Measurements from ENCODE around the gene RASGEF1C. TPM values are rescaled to one million over a fixed set of nuclear protein-coding genes. Genes with fewer than 3 reads are reported as not detected.
A peak's percentile ranks its signal among the peaks of the same experiment; 100 is the strongest.

The RASGEF1C gene
- polyA plus RNA-seq (2014; cell fraction: cytosol; rRNA removed) = not detected in 2 replicates
- polyA plus RNA-seq (2014; cell fraction: nucleus; rRNA removed) = not detected in 2 replicates

DNA sequence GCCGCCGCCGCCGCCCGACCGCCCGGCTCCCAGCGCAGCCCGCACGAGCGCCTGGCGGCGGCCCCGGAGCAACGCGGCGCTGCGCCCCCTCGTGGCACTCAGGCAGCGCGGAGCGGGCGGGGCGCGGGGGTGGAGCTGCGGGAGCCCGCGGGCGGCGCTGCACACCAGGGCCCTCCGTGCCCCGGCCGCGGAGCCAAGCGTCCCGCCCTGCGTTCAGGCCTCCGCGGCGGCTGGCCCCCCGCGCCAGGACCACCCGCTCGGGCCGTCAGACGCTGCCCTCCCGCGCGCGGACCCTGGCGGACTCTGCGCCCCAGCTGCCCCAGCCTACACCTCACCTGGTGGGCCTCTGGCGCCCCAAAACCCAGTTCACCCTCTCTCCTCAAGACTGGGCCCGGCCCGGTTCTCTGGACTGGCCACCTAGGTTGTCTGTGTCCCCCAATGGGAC lies at the start of gene RASGEF1C:
Gene RASGEF1C (minus strand): TSS at position 75 of the 445 bp plus-strand sequence. CDS start 71,159 bp downstream, outside the sequence.
- peak; percentile 39 for DNase-seq (ENCODE audit: low spot score)

DNA sequence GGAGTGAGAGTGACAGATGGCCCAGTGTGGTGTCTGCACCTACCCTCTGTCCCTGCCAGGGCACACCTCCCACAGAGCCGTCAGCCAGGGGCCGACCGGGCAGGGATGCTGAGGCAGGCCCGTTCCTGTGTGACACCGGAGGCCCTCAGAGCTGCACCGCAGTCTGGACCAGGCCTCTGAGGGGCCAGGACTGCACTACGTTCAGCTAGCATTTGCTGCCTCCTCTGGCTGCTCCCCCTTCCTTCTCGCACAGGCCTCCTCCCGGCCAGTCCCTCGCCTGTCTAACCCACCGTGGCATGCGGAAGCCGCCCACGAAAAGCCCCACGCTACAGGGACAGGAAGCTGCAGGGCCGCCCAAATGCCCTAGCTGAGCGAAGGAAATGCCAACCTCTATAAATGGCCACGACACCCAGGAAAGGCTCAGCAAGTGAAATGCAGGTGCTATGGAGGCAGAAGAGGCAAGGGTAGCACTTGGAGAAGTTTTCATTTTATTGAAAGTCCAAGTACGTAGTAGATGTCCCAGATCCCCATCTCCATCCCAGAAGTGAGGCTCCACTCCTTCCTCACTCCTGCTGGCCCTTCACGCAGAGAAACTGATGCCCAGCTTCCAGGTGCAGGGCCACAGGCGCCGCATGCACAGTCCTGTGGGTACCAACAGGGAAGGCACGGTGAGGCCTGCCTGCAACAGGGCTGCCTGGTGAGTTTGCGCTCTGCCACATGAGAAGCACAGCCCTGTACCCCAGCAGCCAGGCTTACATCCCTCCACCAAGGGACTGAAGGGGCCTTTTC lies 44.2 kb upstream of the RASGEF1C start:
- DNase-seq (ENCODE audit: low spot score) = no peak

GRCh38 chr5:180251887-180252286 lies 42.9 kb upstream of the RASGEF1C start:
- no peak for DNase-seq (ENCODE audit: low spot score)

DNA sequence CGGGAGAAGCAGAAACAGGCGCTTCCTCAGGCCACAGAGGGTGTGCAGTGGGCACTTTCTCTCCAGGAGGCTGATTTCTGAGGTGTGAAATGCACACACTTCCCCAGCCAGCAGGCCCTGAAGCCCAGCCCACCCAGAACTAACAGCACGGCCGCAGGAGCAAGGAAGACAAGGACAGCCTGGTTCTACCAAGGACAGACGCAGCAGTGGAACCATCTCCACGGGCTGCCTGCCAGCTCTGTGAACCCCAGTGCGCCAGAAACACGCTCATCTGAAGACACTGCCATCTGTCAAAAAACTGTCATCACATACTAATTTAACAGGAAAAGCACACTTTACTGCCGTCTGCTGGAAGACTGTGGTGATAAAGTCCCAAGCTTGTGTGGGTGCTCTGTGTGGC lies 42.1 kb upstream of the RASGEF1C start:
- peak; percentile 54 for DNase-seq (ENCODE audit: low spot score)

DNA sequence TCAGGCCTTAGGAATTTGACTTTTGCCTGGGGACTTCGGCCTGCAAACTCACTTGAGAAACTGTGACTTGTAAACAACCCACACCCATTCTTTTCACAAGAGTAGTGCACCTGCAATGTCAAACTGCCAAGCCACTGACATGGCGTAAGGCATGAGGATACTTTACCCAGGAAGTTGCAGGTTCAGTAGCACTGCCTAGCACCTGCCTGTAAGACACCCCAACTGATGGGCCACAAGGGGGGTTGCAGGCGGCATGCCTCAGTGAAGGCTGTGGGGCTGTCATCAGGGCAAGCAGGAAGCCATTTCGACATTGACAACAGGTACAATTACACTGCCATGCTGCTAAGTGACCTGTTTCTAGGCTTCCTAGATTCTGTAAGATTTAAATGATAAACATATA lies 41.3 kb upstream of the RASGEF1C start:
- no peak for DNase-seq (ENCODE audit: low spot score)

- DNase-seq (ENCODE audit: low spot score) = no peak
These were observed 32.6 kb upstream of the RASGEF1C start for GRCh38 chr5:180241600-180241999.

DNA sequence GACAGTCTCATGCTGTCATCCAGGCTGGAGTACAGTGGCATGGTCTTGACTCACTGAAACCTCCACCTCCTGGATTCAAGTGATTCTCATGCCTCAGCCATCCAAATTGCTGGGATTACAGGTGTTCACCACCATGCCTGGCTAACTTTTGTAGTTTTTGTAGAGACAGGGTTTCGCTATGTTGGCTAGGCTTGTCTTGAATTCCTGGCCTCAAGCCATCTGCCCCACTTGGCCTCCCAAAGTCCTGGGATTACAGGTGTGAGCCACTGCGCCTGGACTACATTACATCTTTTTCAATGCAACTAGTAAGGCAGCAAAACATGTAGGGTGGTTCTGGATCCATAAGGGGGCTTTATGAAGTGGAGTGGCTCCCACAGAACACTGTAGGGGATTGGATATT lies 29.6 kb upstream of the RASGEF1C start:
- DNase-seq (ENCODE audit: low spot score) = no peak

DNA sequence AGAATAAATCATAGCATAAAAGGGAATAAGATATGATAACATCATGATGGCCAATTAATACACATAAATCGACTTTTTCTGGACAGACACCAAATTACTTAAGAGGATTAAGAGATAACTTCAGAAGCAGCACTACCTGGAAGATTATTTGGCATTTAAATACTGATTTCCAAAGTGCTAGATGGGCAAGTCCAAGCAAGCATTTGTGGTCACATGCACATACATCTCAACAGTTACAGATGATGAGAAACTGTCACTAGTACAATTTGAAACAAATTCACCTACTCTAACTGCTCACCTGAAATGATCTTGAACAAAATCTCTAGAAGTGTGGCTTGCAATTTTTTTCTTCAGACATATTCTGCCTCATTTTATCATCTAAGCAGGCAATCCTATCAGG lies 26.8 kb upstream of the RASGEF1C start:
- DNase-seq (ENCODE audit: low spot score) = no peak

- DNase-seq (ENCODE audit: low spot score) = no peak
These were observed 26.1 kb upstream of the RASGEF1C start for GRCh38 chr5:180235077-180235476.

DNA sequence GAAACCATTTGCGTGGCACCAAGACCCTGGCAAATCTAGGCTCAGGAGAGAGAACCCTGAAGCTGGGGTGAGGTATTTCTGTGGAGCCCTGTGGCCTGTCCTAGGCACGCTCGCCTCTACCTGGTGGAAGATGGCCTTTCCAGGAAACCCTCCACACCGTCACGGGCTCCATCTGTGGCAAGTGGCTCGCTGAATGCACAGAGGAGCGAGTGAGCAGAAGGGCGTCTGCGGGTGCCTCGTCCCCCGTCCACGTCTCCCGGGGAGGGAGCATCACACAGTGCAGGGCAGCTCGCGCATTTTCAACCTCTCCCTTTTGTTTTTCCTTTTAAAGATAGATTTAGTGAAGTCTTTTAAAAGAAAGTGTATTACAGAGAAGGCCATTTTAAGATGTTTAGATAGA lies 25.3 kb upstream of the RASGEF1C start:
- no peak for DNase-seq (ENCODE audit: low spot score)

GRCh38 chr5:180233729-180234128 lies 24.7 kb upstream of the RASGEF1C start:
- no peak for DNase-seq (ENCODE audit: low spot score)

DNA sequence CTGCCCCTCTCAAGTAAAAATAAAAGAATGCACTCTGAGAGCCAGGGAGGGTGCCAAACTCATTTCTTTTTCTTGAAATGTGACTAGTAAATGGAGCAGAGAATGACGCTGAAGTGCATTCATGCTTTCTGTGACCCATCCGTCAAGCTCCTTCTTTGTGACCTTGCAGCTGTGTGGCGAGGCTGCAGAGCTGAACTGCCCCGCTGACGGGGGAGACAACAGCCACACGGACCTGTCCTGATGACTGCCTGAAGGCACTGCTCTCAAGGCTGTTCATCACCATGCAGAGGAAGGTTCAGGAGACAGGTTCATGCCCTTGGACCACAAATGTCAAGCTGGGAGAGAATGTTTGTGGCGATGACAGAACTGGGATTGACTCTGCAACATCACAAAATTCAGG lies 21.0 kb upstream of the RASGEF1C start:
- DNase-seq (ENCODE audit: low spot score) = no peak

- no peak for DNase-seq (ENCODE audit: low spot score)
These were observed 13.0 kb upstream of the RASGEF1C start for GRCh38 chr5:180222056-180222455.

- DNase-seq (ENCODE audit: low spot score) = no peak
These were observed 8.8 kb upstream of the RASGEF1C start for GRCh38 chr5:180217797-180218196.

- DNase-seq (ENCODE audit: low spot score) = no peak
These were observed 7.7 kb upstream of the RASGEF1C start for GRCh38 chr5:180216646-180217171.

- DNase-seq (ENCODE audit: low spot score) = no peak
These were observed 7.0 kb upstream of the RASGEF1C start for GRCh38 chr5:180215783-180216630.

GRCh38 chr5:180214870-180215770 lies 6.1 kb upstream of the RASGEF1C start:
- no peak for DNase-seq (ENCODE audit: low spot score)

DNA sequence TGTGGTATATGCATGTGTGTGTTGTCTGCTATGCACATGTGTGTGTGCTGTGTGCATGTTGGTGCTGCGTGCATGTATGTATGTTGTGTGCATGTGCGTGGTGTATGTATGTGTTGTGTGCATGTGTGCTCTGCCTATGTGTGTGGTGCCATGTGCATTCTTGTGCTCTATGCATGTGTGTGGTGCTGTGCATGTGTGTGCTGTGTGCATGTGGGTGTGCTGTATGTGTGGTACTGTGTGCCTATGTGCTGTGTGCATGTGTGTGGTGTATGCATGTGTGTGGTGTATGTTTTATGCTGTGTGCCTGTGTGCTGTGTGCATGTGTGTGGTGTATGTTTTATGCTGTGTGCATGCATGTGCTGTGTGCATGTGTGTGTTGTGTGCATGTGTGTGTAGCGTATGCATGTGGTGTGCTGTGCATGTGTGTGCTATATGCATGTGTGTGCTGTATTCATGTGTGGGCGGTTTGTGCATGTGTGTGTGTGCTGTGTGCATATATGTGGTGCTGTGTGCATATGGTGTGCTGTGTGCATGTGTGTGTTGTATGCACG lies 4.7 kb upstream of the RASGEF1C start:
- DNase-seq (ENCODE audit: low spot score) = no peak

- no peak for DNase-seq (ENCODE audit: low spot score)
These were observed 4.2 kb upstream of the RASGEF1C start for GRCh38 chr5:180213256-180213600.

GRCh38 chr5:180212363-180213255 lies 3.6 kb upstream of the RASGEF1C start:
- DNase-seq (ENCODE audit: low spot score) = no peak
